Measurements from ENCODE around the gene MCM8. TPM values are rescaled to one million over a fixed set of nuclear protein-coding genes. Genes with fewer than 3 reads are reported as not detected.

Gene MCM8
- polyA plus RNA-seq, 1 experiment: 2.8 TPM

DNA sequence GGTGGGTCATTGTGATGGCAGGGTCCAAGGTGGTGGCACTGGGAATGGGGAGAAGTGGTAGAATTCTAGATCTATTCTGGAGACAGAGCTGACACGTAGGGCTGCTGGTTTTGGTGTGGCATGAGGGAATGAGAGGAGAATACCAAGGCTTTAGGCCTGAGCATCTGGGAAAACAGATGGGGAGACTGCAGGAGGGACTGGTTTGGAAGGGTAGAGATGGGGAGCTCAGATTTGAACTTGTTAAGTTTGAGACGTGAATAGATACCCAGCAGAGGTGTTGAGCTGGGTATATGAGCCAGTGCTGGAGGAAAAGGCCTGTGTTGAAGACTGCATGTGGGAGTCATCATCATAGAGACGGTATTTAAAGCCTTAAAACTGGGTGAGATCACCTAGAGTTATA is 17.7 kb upstream of the MCM8 start:
- Histone ChIP-seq H3K27ac (ENCODE audit: low read depth, low read length) (no peak overlapping the region), H3K4me3 (ENCODE audit: low read depth, low read length) (no peak overlapping the region), H3K9me3 (ENCODE audit: control insufficient read depth, insufficient read depth, low read length) (no peaks in the 10 kb centered on the region), H3K27me3 (ENCODE audit: control insufficient read depth, insufficient read depth, low read length) (peaks cover 9% of the 10 kb centered on the region)
- POLR2A ChIA-PET: interaction anchor here (0.5 kb wide), 1 partner anchor 323 kb away, joined by 4 read pairs; no protein-coding TSS in a partner anchor
- TF ChIP-seq, protein P1, sequence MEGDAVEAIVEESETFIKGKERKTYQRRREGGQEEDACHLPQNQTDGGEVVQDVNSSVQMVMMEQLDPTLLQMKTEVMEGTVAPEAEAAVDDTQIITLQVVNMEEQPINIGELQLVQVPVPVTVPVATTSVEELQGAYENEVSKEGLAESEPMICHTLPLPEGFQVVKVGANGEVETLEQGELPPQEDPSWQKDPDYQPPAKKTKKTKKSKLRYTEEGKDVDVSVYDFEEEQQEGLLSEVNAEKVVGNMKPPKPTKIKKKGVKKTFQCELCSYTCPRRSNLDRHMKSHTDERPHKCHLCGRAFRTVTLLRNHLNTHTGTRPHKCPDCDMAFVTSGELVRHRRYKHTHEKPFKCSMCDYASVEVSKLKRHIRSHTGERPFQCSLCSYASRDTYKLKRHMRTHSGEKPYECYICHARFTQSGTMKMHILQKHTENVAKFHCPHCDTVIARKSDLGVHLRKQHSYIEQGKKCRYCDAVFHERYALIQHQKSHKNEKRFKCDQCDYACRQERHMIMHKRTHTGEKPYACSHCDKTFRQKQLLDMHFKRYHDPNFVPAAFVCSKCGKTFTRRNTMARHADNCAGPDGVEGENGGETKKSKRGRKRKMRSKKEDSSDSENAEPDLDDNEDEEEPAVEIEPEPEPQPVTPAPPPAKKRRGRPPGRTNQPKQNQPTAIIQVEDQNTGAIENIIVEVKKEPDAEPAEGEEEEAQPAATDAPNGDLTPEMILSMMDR (IDR thresholded peaks at IDR 0.05; ENCODE audit: low read depth, low read length): no peak
- CTCF ChIA-PET: no interaction called here
- no peak for DNase-seq (ENCODE audit: low read depth, low spot score)

DNA sequence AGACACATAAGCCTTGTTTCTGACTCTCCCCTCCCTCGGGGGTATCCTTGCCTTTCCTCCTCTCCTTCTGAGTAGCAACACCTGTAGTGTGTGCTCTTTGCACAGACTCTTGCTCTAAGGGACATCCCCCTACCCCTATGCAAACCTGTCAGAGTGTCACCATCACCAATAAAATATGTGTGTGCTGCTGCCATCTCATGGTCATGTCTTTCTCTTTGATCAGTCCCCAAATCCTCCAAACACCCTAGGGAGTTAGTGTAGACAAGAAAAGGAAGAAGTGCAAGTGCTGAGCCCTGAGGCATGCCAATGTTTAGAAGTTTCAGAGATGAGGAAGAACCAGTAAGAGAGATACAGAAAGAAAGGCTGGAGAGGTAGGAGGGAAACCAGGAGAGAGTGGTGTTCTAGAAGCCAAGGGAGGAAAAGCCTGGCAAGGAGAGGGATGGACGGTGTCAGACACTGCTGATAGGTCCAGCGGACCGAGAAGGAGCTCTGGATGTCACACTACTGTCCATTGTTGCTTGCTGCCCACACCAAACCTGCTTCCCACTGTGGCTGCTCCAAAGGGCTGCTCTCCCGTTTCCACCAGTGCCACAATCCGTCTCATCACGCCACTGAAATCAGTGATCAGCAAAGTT is 16.5 kb upstream of the MCM8 start:
- Histone ChIP-seq H3K27me3 (ENCODE audit: control insufficient read depth, insufficient read depth, low read length) (peaks cover 9% of the 10 kb centered on the region), H3K27ac (ENCODE audit: low read depth, low read length) (no peak overlapping the region), H3K4me3 (ENCODE audit: low read depth, low read length) (no peak overlapping the region), H3K9me3 (ENCODE audit: control insufficient read depth, insufficient read depth, low read length) (no peaks in the 10 kb centered on the region)
- ChIA-PET POLR2A (no interaction called here), CTCF (interaction anchor here (0.9 to 2.3 kb wide), 2 partner anchors 404 to 406 kb away, joined by 6 read pairs; no protein-coding TSS in a partner anchor)
- TF ChIP-seq, protein P1 (IDR thresholded peaks at IDR 0.05; ENCODE audit: low read depth, low read length): no peak
- no peak for DNase-seq (ENCODE audit: low read depth, low spot score)

DNA sequence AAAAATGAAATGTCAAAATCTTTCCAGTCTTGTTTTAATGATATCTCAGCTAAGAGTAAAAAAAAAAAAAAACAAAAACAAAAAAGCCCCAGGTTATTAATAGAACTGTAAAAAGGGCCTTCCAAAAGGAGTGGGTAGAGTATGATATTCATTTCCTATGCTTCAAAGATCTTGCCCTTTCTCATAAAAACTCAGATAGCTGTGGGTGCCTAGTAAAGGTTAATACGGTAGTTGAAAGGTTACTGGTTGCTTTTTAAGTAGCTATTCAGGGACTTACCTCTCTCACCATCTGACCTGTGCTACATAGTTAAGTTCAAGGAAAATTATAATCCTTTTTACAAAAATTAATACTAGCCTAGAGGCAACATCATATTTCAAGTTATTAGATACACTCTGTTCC is 15.1 kb upstream of the MCM8 start:
- no peaks in the 10 kb centered on the region for H3K9me3 ChIP-seq (ENCODE audit: control insufficient read depth, insufficient read depth, low read length)
- ChIA-PET CTCF (interaction anchor here (2.3 kb wide), 1 partner anchor 406 kb away, joined by 6 read pairs; no protein-coding TSS in a partner anchor), POLR2A (no interaction called here)

DNA sequence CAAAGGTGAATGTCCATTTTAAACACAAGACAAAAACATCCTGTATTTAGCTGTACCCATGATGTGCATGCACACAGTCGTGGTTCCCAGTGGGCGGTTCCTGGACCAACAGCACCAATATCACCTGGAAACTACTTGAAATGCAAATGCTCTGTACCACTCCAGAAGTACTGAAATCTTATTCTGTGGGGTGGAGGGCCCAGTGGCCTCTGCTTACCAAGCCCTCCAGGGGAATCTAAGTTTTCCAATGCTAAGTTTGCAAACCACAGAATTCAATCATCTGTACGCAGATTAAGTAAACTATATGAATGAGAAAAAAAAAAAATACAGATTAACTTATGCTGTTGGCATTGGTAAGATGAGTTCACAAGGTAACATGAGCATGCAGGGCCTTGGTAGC is 14.2 kb upstream of the MCM8 start:
- TF ChIP-seq, protein P1 (IDR thresholded peaks at IDR 0.05; ENCODE audit: low read depth, low read length): no peak
- CTCF ChIA-PET: no interaction called here
- Histone ChIP-seq H3K27me3 (ENCODE audit: control insufficient read depth, insufficient read depth, low read length) (peaks cover 6% of the 10 kb centered on the region), H3K4me3 (ENCODE audit: low read depth, low read length) (no peak overlapping the region), H3K27ac (ENCODE audit: low read depth, low read length) (no peak overlapping the region), H3K9me3 (ENCODE audit: control insufficient read depth, insufficient read depth, low read length) (no peaks in the 10 kb centered on the region)
- POLR2A ChIA-PET: no interaction called here
- DNase-seq (ENCODE audit: low read depth, low spot score): no peak

More for the DNA sequence above, 15.1 kb upstream of the MCM8 start:
- H3K4me3 ChIP-seq (ENCODE audit: low read depth, low read length): no peak overlapping the region
- DNase-seq (ENCODE audit: low read depth, low spot score): no peak
- peaks cover 9% of the 10 kb centered on the region for H3K27me3 ChIP-seq (ENCODE audit: control insufficient read depth, insufficient read depth, low read length)
- TF ChIP-seq, protein P1 (IDR thresholded peaks at IDR 0.05; ENCODE audit: low read depth, low read length): no peak
- H3K27ac ChIP-seq (ENCODE audit: low read depth, low read length): no peak overlapping the region

DNA sequence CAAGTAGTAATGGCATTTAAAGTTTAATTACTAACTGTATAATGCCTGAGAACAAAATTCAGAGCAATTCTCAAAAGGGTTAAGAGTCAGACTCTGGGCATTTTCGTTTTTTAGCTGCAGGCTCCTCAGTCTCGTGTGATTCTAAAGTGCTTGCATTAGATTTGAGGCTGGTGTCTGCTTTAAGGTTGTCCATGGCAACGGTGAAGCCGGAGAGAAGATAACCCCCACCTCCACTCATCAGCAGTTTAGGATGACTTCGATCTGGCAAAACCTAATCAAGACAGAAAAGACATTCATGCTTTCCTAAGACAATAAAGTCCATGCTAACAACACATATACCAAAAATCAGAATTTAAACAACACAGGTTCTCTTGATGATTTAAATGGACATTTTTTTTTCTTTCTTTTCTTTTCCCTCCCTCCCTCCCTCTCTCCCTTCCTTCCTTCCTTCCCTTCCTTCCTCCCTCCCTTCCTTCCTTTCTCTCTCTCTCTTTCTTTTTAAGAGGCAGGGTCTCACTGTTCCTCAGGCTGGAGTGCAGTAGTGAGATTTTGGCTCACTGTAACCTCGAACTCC is 11.9 kb upstream of the MCM8 start:
- TF ChIP-seq, protein P1 (IDR thresholded peaks at IDR 0.05; ENCODE audit: low read depth, low read length): no peak
- CTCF ChIA-PET: no interaction called here
- H3K27me3 ChIP-seq (ENCODE audit: control insufficient read depth, insufficient read depth, low read length): no peaks in the 10 kb centered on the region
- no peak overlapping the region for H3K27ac ChIP-seq (ENCODE audit: low read depth, low read length)
- POLR2A ChIA-PET: no interaction called here
- H3K9me3 ChIP-seq (ENCODE audit: control insufficient read depth, insufficient read depth, low read length): no peaks in the 10 kb centered on the region
- DNase-seq (ENCODE audit: low read depth, low spot score): no peak
- H3K4me3 ChIP-seq (ENCODE audit: low read depth, low read length): no peak overlapping the region
